Endothelial cell of umbilical vein (primary cell): Measurements from ENCODE around the gene SMG1. TPM values are rescaled to one million over a fixed set of nuclear protein-coding genes. Genes with fewer than 3 reads are reported as not detected.
"Not testable (repeated sequence)": the region's sequence is repeated elsewhere in the genome, so short reads cannot be mapped to it uniquely, and the experiment has no call there.

Experiments
- BruUV-seq: library from RNA; stranded (reverse); fragments of 400-500 nt; replicated peaks from 2 replicates; lab custom pipeline; 2021; lab: Mats Ljungman, UMichigan
- CTCF ChIA-PET: fragments of 300-600, 350-600 bp; sonication (Branson Sonifier 250); formaldehyde crosslinking; loops from one replicate; lab custom pipeline; 2021; ENCODE audit warnings: antibody characterized with exemption, inconsistent platforms; lab: Charles Lee
- POLR2A ChIA-PET: fragments of 300-600, 350-600 bp; sonication (Branson Sonifier 250); formaldehyde crosslinking; loops from one replicate; lab custom pipeline; 2021; ENCODE audit warnings: antibody characterized with exemption, inconsistent platforms; lab: Charles Lee
- DNase-seq: peaks from one replicate; pipeline ENCODE4 v3.0.0-alpha.2; 2011; ENCODE audit warnings: low read depth, low spot score
- FAIRE-seq: peaks from 2 replicates; lab custom pipeline; 2011; peaks lifted over from hg19 to GRCh38; lab: Jason Lieb, UNC
- H2AFZ ChIP-seq: 2 replicates; pipeline ENCODE4 v1.6.0; 2012; ENCODE audit warnings: low read depth, low read length, control low read depth, inconsistent platforms
- H3K27ac ChIP-seq: 2 replicates; pipeline ENCODE4 v1.5.1; 2011; ENCODE audit warnings: low read depth, mild to moderate bottlenecking, control low read depth, low read length, moderate library complexity; ENCODE audit not compliant: insufficient read depth
- H3K27me3 ChIP-seq, 2 experiments: 2 replicates each; pipeline versions ENCODE4 v1.6.0 to v1.6.1; 2011; ENCODE audit warnings: low read length in 2 of 2, mixed read lengths in 1 of 2; ENCODE audit not compliant: control insufficient read depth in 2 of 2, insufficient read depth in 2 of 2
- H3K36me3 ChIP-seq, 2 experiments: 2 replicates in 1 of 2; 3 replicates in 1 of 2; pipeline ENCODE4 v1.5.1; 2011; ENCODE audit warnings: low read length in 2 of 2, mild to moderate bottlenecking in 1 of 2, moderate library complexity in 1 of 2; ENCODE audit not compliant: control insufficient read depth in 2 of 2, insufficient read depth in 2 of 2; ENCODE audit errors: extremely low read depth in 1 of 2
- H3K4me1 ChIP-seq: 3 replicates; pipeline ENCODE4 v1.5.1; 2011; ENCODE audit warnings: mild to moderate bottlenecking, low read length; ENCODE audit not compliant: control insufficient read depth, insufficient read depth; ENCODE audit errors: extremely low read depth
- H3K4me2 ChIP-seq: 2 replicates; pipeline ENCODE4 v1.6.1; 2011; ENCODE audit warnings: low read length, control low read depth, mixed read lengths; ENCODE audit not compliant: insufficient read depth
- H3K4me3 ChIP-seq, 3 experiments: fragments of 200-600 bp in 1 of 3; sonication (generic), shearing (Covaris generic) in 1 of 3; replicated peaks in 1 of 3; 2 replicates each; pipeline ENCODE4 v1.5.1; 2011 to 2016; ENCODE audit warnings: control low read depth in 3 of 3, low read length in 3 of 3, mild to moderate bottlenecking in 2 of 3, inconsistent platforms in 1 of 3, low read depth in 1 of 3, moderate library complexity in 1 of 3; ENCODE audit not compliant: insufficient read depth in 1 of 3
- H3K79me2 ChIP-seq: 2 replicates; pipeline ENCODE4 v1.6.0; 2012; ENCODE audit warnings: low read length, inconsistent platforms; ENCODE audit not compliant: control insufficient read depth, insufficient read depth
- H3K9ac ChIP-seq: replicated peaks from 2 replicates; pipeline ENCODE3; 2011; ENCODE audit warnings: low read length, control low read depth; ENCODE audit not compliant: insufficient read depth; ENCODE audit errors: extremely low read depth
- H3K9me1 ChIP-seq: replicated peaks from 3 replicates; pipeline ENCODE4 v1.6.0; 2011; ENCODE audit warnings: mild to moderate bottlenecking, low read length; ENCODE audit not compliant: control insufficient read depth, insufficient read depth; ENCODE audit errors: extremely low read depth
- H3K9me3 ChIP-seq: replicated peaks from 2 replicates; pipeline ENCODE4 v1.5.1; 2012; ENCODE audit warnings: low read length, inconsistent platforms; ENCODE audit not compliant: control insufficient read depth, insufficient read depth
- H4K20me1 ChIP-seq: replicated peaks from 2 replicates; pipeline ENCODE3; 2011; ENCODE audit warnings: mild to moderate bottlenecking, low read length; ENCODE audit not compliant: control insufficient read depth, insufficient read depth; ENCODE audit errors: extremely low read depth
- EZH2 ChIP-seq: IDR thresholded peaks from 2 replicates; pipeline ENCODE4 v1.6.1; 2012; ENCODE audit warnings: borderline replicate concordance, low read depth, mild to moderate bottlenecking, moderate library complexity, low read length, inconsistent platforms; ENCODE audit not compliant: severe bottlenecking
- FOS ChIP-seq: IDR thresholded peaks from 2 replicates; pipeline ENCODE4 v1.6.1; 2011; ENCODE audit warnings: mild to moderate bottlenecking, low read length, moderate library complexity, borderline replicate concordance; ENCODE audit not compliant: insufficient read depth
- GATA2 ChIP-seq: IDR thresholded peaks from 2 replicates; pipeline ENCODE4 v1.7.0; 2011; ENCODE audit warnings: low read depth, mild to moderate bottlenecking, moderate library complexity, mixed read lengths, low read length; ENCODE audit not compliant: insufficient read length, insufficient read depth
- JUN ChIP-seq: IDR thresholded peaks from 2 replicates; pipeline ENCODE4 v1.6.1; 2011; ENCODE audit warnings: borderline replicate concordance, low read depth; ENCODE audit not compliant: insufficient read length, insufficient read depth
- MYC ChIP-seq: IDR thresholded peaks from one replicate; pipeline ENCODE4 v1.6.1; 2011; ENCODE audit warnings: mild to moderate bottlenecking, low read depth, low read length
- POLR2A ChIP-seq: IDR thresholded peaks from 2 replicates; pipeline ENCODE4 v1.6.1; 2012; ENCODE audit warnings: low read depth, mild to moderate bottlenecking, control low read depth, low read length
- POLR2AphosphoS5 ChIP-seq: IDR thresholded peaks from 2 replicates; pipeline ENCODE4 v1.6.1; 2012; ENCODE audit warnings: low read depth, mild to moderate bottlenecking, control low read depth, low read length, moderate library complexity; ENCODE audit not compliant: insufficient read depth
- dilution Hi-C: fragments of 300-500 bp; cut with MboI; formaldehyde crosslinking; loops from one replicate; pipeline ENCODE4 v1.15.0; 2019; ENCODE audit warnings: low sequenced_read_pairs; ENCODE audit not compliant: extremely low pct_ligation_motif_present
- intact Hi-C: fragments of 100-400 bp; cut with micrococcal nuclease; formaldehyde crosslinking; loops from one replicate; pipeline ENCODE4 v1.10.0; 2022
- polyA plus RNA-seq, 4 experiments: library from polyadenylated mRNA; depleted of rRNA in 3 of 4; stranded (reverse) in 3 of 4; unstranded in 1 of 4; fragments of >200 nt; gene quantifications; 2 replicates each; pipeline versions ENCODE4 v1.2.1 to v1.2.3, GENCODE V29; 2011 to 2012; ENCODE audit warnings: missing spikeins in 1 of 4
- total RNA-seq: library from RNA; stranded (reverse); gene quantifications from 2 replicates; pipeline ENCODE4 v1.2.3, GENCODE V29; 2021
- TF ChIP-seq, protein P1 (sequence below), 2 donors: IDR thresholded peaks; 1 replicate in 1 of 2; 2 replicates in 1 of 2; pipeline ENCODE4 v1.5.1; 2011; ENCODE audit warnings: low read length in 2 of 2, mild to moderate bottlenecking in 2 of 2, moderate library complexity in 2 of 2, control low read depth in 1 of 2, inconsistent platforms in 1 of 2, low read depth in 1 of 2; ENCODE audit not compliant: insufficient read depth in 1 of 2; ENCODE audit errors: extremely low read depth in 1 of 2
- TF ChIP-seq, protein P2 (sequence below): IDR thresholded peaks from 2 replicates; pipeline ENCODE4 v1.6.1; 2011; ENCODE audit not compliant: insufficient read depth, insufficient read length

The SMG1 gene
- total and polyA plus RNA-seq, 2 donors (not counting 3 experiments of a cell fraction or from before 2014, with no cell fraction given), result 14.0 to 90.8 TPM

DNA sequence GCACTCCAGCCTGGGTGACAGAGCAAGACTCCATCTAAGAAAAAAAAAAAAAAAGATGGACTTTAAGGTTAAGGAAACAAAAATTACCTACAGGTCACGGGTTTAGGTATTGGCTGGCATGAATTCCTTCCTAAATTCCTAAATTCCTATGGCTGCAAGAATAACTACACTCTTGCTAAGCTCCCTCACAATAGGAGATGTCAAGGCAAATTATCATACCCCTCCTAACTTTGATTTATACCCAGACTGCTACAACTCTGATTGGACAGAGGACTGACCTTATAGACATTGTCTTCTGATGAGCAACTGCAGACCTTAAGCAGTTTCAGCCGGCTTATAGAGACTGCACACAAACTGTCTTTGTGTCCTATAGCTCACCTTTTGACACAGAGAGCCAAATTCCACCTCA is 32.4 kb upstream of the SMG1 start:
- ChIA-PET CTCF (interaction anchor here (0.8 to 1.1 kb wide), 2 partner anchors 11 to 114 kb away, joined by 3 read pairs; no protein-coding TSS in a partner anchor), POLR2A (no interaction called here)
- no TSS peak for BruUV-seq
- no peaks in the 10 kb centered on the region for H3K9me1 ChIP-seq
- no peak overlapping the region for H3K4me2 ChIP-seq
- intact Hi-C loops, result no loop called here
- H3K36me3 ChIP-seq, result no peaks in the 10 kb centered on the region
- TF ChIP-seq POLR2AphosphoS5 (no peak), FOS (no peak), MYC (no peak), EZH2 (no peak), GATA2 (no peak), POLR2A (no peak), JUN (no peak)
- TF ChIP-seq, protein P1, sequence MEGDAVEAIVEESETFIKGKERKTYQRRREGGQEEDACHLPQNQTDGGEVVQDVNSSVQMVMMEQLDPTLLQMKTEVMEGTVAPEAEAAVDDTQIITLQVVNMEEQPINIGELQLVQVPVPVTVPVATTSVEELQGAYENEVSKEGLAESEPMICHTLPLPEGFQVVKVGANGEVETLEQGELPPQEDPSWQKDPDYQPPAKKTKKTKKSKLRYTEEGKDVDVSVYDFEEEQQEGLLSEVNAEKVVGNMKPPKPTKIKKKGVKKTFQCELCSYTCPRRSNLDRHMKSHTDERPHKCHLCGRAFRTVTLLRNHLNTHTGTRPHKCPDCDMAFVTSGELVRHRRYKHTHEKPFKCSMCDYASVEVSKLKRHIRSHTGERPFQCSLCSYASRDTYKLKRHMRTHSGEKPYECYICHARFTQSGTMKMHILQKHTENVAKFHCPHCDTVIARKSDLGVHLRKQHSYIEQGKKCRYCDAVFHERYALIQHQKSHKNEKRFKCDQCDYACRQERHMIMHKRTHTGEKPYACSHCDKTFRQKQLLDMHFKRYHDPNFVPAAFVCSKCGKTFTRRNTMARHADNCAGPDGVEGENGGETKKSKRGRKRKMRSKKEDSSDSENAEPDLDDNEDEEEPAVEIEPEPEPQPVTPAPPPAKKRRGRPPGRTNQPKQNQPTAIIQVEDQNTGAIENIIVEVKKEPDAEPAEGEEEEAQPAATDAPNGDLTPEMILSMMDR (IDR thresholded peaks at IDR 0.05; ENCODE audit: extremely low read depth in 1 of 2, insufficient read depth in 1 of 2, low read depth in 1 of 2, low read length in 2 of 2), result no peak
- TF ChIP-seq, protein P2, sequence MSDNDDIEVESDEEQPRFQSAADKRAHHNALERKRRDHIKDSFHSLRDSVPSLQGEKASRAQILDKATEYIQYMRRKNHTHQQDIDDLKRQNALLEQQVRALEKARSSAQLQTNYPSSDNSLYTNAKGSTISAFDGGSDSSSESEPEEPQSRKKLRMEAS, result no peak
- no peak overlapping the region for H3K27ac ChIP-seq
- dilution Hi-C loops, result no loop called here
- no peaks in the 10 kb centered on the region for H3K9me3 ChIP-seq
- FAIRE-seq (no peak), DNase-seq (no peak)
- H3K4me1 ChIP-seq, result no peaks in the 10 kb centered on the region
- H3K27me3 ChIP-seq, result peaks cover 4 to 5% of the 10 kb centered on the region in 2 experiments
- no peaks in the 10 kb centered on the region for H4K20me1 ChIP-seq
- no peak overlapping the region for H3K4me3 ChIP-seq
- H3K9ac ChIP-seq, result no peak overlapping the region
- no peak overlapping the region for H2AFZ ChIP-seq
- no peaks in the 10 kb centered on the region for H3K79me2 ChIP-seq

DNA sequence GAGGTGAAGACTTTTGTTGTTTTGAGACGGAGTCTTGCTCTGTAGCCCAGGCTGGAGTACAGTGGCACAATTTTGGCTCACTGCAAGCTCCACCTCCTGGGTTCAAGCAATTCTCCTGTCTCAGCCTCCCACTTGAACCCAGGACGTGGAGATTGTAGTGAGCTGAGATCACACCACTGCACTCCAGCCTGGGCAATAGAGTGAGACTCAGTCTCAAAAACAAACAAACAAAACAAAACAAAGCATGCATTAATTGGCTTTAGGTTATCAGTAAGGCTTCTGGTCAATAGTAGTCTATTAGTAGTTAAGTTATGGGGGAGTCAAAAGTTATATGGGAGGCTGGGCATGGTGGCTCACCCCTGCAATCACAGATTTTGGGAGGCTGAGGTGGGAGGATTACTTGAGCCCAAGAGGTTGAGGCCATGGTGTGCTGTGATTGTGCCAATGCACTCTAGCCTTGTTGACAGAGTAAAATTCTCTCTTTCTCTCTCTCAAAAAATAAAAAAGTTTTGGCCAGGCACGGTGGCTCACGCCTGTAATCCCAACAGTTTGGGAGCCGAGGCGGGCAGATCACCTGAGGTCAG is 30.5 kb upstream of the SMG1 start:
- H3K4me2 ChIP-seq, H3K27ac ChIP-seq, BruUV-seq, H3K9me3 ChIP-seq, H2AFZ ChIP-seq, H3K79me2 ChIP-seq, DNase-seq, H4K20me1 ChIP-seq, H3K9ac ChIP-seq, FAIRE-seq, H3K36me3 ChIP-seq, H3K27me3 ChIP-seq, H3K4me1 ChIP-seq, intact Hi-C loops, POLR2A ChIA-PET, dilution Hi-C loops, H3K4me3 ChIP-seq, H3K9me1 ChIP-seq: not testable (repeated sequence)
- CTCF ChIA-PET, result interaction anchor here (1.3 to 1.5 kb wide), 2 partner anchors 12 to 49 kb away, joined by 4 to 7 read pairs; no protein-coding TSS in a partner anchor
